K562 (cell line): ENCODE results near the gene LBX1. TPM values are rescaled to one million over a fixed set of nuclear protein-coding genes. Genes with fewer than 3 reads are reported as not detected.
"Not testable (repeated sequence)": the region's sequence is repeated elsewhere in the genome, so short reads cannot be mapped to it uniquely, and the experiment has no call there.

Experiments
- ATAC-seq: fragments of 200-7000 bp; cut with Tn5 transposase; 3 replicates; pipeline ENCODE4 v1.9.1; 2020; ENCODE audit warnings: moderate library complexity
- BruUV-seq: library from RNA; stranded (reverse); fragments of 400-500 nt; replicated peaks from 2 replicates; lab custom pipeline; 2021; lab: Mats Ljungman, UMichigan
- CTCF ChIA-PET: fragments of 300-600 bp; formaldehyde crosslinking; extraction: SDS; loops from one replicate; lab custom pipeline; 2021; ENCODE audit warnings: low intra/inter-chr PET ratio; lab: Yijun Ruan, JAX
- POLR2A ChIA-PET: fragments of 300-600, 350-650 bp; sonication (Branson Sonifier 250); formaldehyde crosslinking; extraction: SDS; loops from one replicate; lab custom pipeline; 2021; ENCODE audit warnings: antibody characterized with exemption, inconsistent platforms; lab: Yijun Ruan, JAX
- DNase-seq, 4 experiments: peaks; one replicate each; pipeline versions ENCODE4 v3.0.0 to v3.0.0-alpha.2; 2011 to 2018; ENCODE audit warnings: low spot score in 3 of 4, mixed read lengths in 3 of 4; ENCODE audit errors: extremely low read depth in 1 of 4
- FAIRE-seq: peaks from 2 replicates; lab custom pipeline; 2011; peaks lifted over from hg19 to GRCh38; lab: Jason Lieb, UNC
- H2AFZ ChIP-seq: 2 replicates; pipeline ENCODE4 v1.6.0; 2011; ENCODE audit warnings: low read depth, low read length, control low read depth, inconsistent platforms
- H3K27ac ChIP-seq: fragments of 200-600 bp; 3 replicates; pipeline ENCODE4 v1.8.0; 2011; ENCODE audit warnings: low read depth, mild to moderate bottlenecking, control low read depth, inconsistent platforms, low read length, moderate library complexity, mixed read lengths; ENCODE audit errors: extremely low read depth
- H3K27me3 ChIP-seq, 2 experiments: fragments of 300-600 bp in 1 of 2; 2 replicates in 1 of 2; 3 replicates in 1 of 2; pipeline versions ENCODE4 v1.6.0 to v1.8.0; 2011; ENCODE audit warnings: inconsistent platforms in 2 of 2, low read length in 2 of 2, mild to moderate bottlenecking in 1 of 2, mixed read lengths in 1 of 2, moderate library complexity in 1 of 2; ENCODE audit not compliant: control insufficient read depth in 2 of 2, insufficient read depth in 2 of 2
- H3K36me3 ChIP-seq: fragments of 300-600 bp; 3 replicates; pipeline ENCODE4 v1.8.0; 2011; ENCODE audit warnings: mild to moderate bottlenecking, low read length, inconsistent platforms; ENCODE audit not compliant: control insufficient read depth, insufficient read depth
- H3K4me1 ChIP-seq, 2 experiments: fragments of 200-600 bp in 1 of 2; replicated peaks in 1 of 2; 2 replicates in 1 of 2; 3 replicates in 1 of 2; pipeline versions ENCODE4 v1.5.1 to v1.8.0; 2011; ENCODE audit warnings: inconsistent platforms in 2 of 2, low read length in 2 of 2, mild to moderate bottlenecking in 1 of 2, mixed read lengths in 1 of 2, moderate library complexity in 1 of 2; ENCODE audit not compliant: control insufficient read depth in 2 of 2, insufficient read depth in 2 of 2
- H3K4me2 ChIP-seq: 2 replicates; pipeline ENCODE4 v1.6.1; 2011; ENCODE audit warnings: low read length, control low read depth, inconsistent platforms, mixed read lengths; ENCODE audit not compliant: insufficient read depth
- H3K4me3 ChIP-seq: fragments of 200-600 bp; sonication (generic), shearing (Covaris generic); 2 replicates; pipeline ENCODE4 v1.5.1; 2016; ENCODE audit warnings: control low read depth, inconsistent platforms
- H3K79me2 ChIP-seq: fragments of 200-600 bp; 3 replicates; pipeline ENCODE4 v1.8.0; 2011; ENCODE audit warnings: low read length, inconsistent platforms; ENCODE audit not compliant: control insufficient read depth, insufficient read depth
- H3K9ac ChIP-seq, 2 experiments: 2 replicates each; pipeline versions ENCODE4 v1.6.0 to v1.6.1; 2011; ENCODE audit warnings: low read depth in 2 of 2, low read length in 2 of 2, control low read depth in 1 of 2, inconsistent platforms in 1 of 2, mild to moderate bottlenecking in 1 of 2, mixed read lengths in 1 of 2; ENCODE audit not compliant: insufficient read depth in 1 of 2
- H3K9me1 ChIP-seq: one replicate; pipeline ENCODE4 v1.6.0; 2011; ENCODE audit warnings: inconsistent platforms, mild to moderate bottlenecking, low read length, moderate library complexity; ENCODE audit not compliant: control insufficient read depth, insufficient read depth
- H3K9me3 ChIP-seq: replicated peaks from 2 replicates; pipeline ENCODE4 v1.5.1; 2011; ENCODE audit warnings: low read depth, low read length, inconsistent platforms; ENCODE audit not compliant: control insufficient read depth, insufficient read depth
- H4K20me1 ChIP-seq: replicated peaks from 2 replicates; pipeline ENCODE4 v1.6.1; 2011; ENCODE audit warnings: low read length, inconsistent platforms, mixed read lengths; ENCODE audit not compliant: control insufficient read depth, insufficient read depth
- FOS ChIP-seq: IDR thresholded peaks from 3 replicates; pipeline ENCODE4 v1.6.1; 2011; ENCODE audit not compliant: insufficient read length; ENCODE audit errors: extremely low read depth
- KAT2B ChIP-seq: IDR thresholded peaks from one replicate; pipeline ENCODE4 v1.6.1; 2012; ENCODE audit warnings: low read depth, mild to moderate bottlenecking, control low read depth, inconsistent platforms, low read length, moderate library complexity
- NFIC ChIP-seq: fragments of 450-650 bp; IDR thresholded peaks from 2 replicates; pipeline ENCODE4 v1.6.1; 2017; ENCODE audit warnings: mild to moderate bottlenecking, inconsistent platforms
- OTX1 ChIP-seq: fragments of 450-650 bp; formaldehyde crosslinking; IDR thresholded peaks from 2 replicates; pipeline ENCODE4 v1.4.0; 2022; ENCODE audit warnings: mild to moderate bottlenecking
- SNIP1 ChIP-seq: fragments of 450-650 bp; IDR thresholded peaks from 2 replicates; pipeline ENCODE4 v1.7.1; 2017; ENCODE audit warnings: low read depth, mild to moderate bottlenecking
- ZNF124 ChIP-seq: sonication (generic); formaldehyde crosslinking; IDR thresholded peaks from 2 replicates; pipeline ENCODE4 v1.8.1; 2022; ENCODE audit warnings: missing genetic modification reagents
- ZNF146 ChIP-seq: IDR thresholded peaks from one replicate; pipeline ENCODE4 v1.6.1; 2018; ENCODE audit warnings: missing compliant biosample characterization; ENCODE audit not compliant: unreplicated experiment
- WGBS: fragments of 100-300 bp; shearing (Covaris generic); methylation state at CpG from one replicate; pipeline ENCODE4 v1.1.6; 2016; ENCODE audit warnings: low coverage, mixed read lengths; ENCODE audit not compliant: insufficient coverage; ENCODE audit errors: missing lambda C conversion rate; 5-methylcytosine and 5-hydroxymethylcytosine counted together
- in situ Hi-C: fragments of 300-500 bp; cut with MboI; formaldehyde crosslinking; loops from 4 replicates; pipeline ENCODE4 v1.15.0; 2018; ENCODE audit warnings: inconsistent platforms, mixed read lengths
- intact Hi-C: fragments of 100-400 bp; cut with micrococcal nuclease; formaldehyde crosslinking; loops from 2 replicates; pipeline ENCODE4 v1.14.2; 2022
- polyA plus RNA-seq, 8 experiments: library from polyadenylated mRNA; depleted of rRNA in 4 of 8; stranded (reverse) in 5 of 8; unstranded in 3 of 8; fragments of >200 nt; fragmentation: Nextera tagmentation in 2 of 8; fragmentation: Illumina TruSeq in 1 of 8; extraction: Ambion mirVana in 2 of 8; extraction: Trizol in 1 of 8; gene quantifications; 2 replicates each; pipeline versions ENCODE4 v1.2.1 to v1.2.3, GENCODE V29; 2011 to 2014; ENCODE audit warnings: inconsistent platforms in 1 of 8, missing spikeins in 1 of 8
- total RNA-seq, 7 experiments: library from RNA; depleted of rRNA in 6 of 7; stranded (reverse); fragments of >200 nt in 6 of 7; fragmentation: Illumina TruSeq in 2 of 7; extraction: Trizol in 2 of 7; gene quantifications; 2 replicates each; pipeline versions ENCODE4 v1.2.1 to v1.2.3, GENCODE V29; 2011 to 2021; ENCODE audit warnings: low replicate concordance in 1 of 7
- TF ChIP-seq, protein P1 (sequence below): IDR thresholded peaks from 3 replicates; pipeline ENCODE4 v1.6.1; 2011; ENCODE audit warnings: borderline replicate concordance, mild to moderate bottlenecking, moderate library complexity; ENCODE audit not compliant: insufficient read length; ENCODE audit errors: extremely low read depth

LBX1 gene
- total and polyA plus RNA-seq, 9 of the 15 experiments (the other 6 are each of a cell fraction or from before 2014, with no cell fraction given) = not detected

DNA sequence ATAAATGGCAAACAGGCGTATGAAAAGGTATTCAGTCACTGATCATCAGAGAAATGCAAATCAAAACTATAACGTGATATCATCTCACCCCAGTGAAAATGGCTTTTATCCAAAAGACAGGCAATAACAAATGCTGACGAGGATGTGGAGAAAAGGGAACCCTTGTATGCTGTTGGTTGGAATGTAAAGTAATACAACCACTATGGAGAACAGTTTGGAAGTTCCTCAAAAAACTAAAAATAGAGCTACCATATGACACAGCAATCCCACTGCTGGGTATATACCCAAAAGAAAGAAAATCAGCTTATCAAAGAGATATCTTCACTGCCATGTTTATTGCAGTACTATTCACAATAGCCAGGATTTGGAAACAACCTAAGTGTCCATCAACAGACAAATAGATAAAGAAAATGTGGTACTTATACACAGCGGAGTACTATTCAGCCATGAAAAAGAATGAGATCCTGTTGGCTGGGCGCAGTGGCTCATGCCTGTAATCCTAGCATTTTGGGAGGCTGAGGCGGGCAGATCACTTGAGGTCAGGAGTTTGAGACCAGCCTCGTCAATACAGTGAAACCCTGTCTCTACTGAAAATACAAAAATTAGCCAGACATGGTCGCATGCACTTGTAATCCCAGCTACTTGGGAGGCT is 30.8 kb downstream of the LBX1 start:
- TF ChIP-seq ZNF146 (CRISPR knock-in tag) = peak; percentile 33
- WGBS = 8% methylated on average over 7 of the region's 8 CpGs
- H3K36me3 ChIP-seq, H3K79me2 ChIP-seq, CTCF ChIA-PET, intact Hi-C loops, H3K27ac ChIP-seq, FAIRE-seq, DNase-seq, H3K4me1 ChIP-seq, H2AFZ ChIP-seq, H3K9me1 ChIP-seq, H3K4me2 ChIP-seq, H3K9ac ChIP-seq, H3K4me3 ChIP-seq, H4K20me1 ChIP-seq, BruUV-seq, ATAC-seq, in situ Hi-C loops, H3K9me3 ChIP-seq: not testable (repeated sequence)
- peaks cover 8 to 36% of the 10 kb centered on the region in 2 experiments; a peak in 4 of 5 replicates for H3K27me3 ChIP-seq
- POLR2A ChIA-PET = interaction anchor here (0.6 kb wide), 1 partner anchor 65 kb away, joined by 3 read pairs; no protein-coding TSS in a partner anchor

DNA sequence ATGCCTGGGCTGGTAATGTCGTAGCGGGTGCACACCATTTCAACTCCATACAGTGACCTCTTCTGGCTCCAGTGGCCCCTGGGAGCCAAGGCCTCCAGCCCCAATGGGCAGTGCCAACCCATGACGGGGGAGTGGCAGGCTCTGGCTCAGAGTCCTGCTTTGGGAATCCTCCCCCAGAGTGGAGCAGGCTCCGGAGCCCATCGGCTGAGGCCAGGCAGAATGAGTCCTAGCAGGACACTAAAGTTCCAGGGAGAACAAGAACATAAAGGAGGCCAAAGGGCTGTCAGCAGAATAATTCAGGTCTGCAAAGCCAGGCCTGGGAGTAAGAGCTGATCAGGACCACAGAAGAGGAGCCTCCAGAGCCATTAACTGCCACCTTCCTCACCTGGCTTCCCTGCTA is 33.3 kb downstream of the LBX1 start:
- Histone ChIP-seq H3K4me2 (no peak overlapping the region), H2AFZ (no peak overlapping the region), H4K20me1 (no peaks in the 10 kb centered on the region), H3K27me3 (peaks cover 8 to 51% of the 10 kb centered on the region in 2 experiments; a peak in 4 of 5 replicates), H3K9me3 (no peaks in the 10 kb centered on the region), H3K9ac (no peak overlapping the region), H3K27ac (no peak overlapping the region), H3K9me1 (peaks cover 3% of the 10 kb centered on the region), H3K36me3 (no peaks in the 10 kb centered on the region), H3K4me1 (no peaks in the 10 kb centered on the region), H3K4me3 (no peak overlapping the region), H3K79me2 (no peaks in the 10 kb centered on the region)
- 0% methylated on average over 5 of the region's 5 CpGs for WGBS
- FAIRE-seq (no peak), DNase-seq (no peak), ATAC-seq (no peak)
- ChIA-PET CTCF (no interaction called here), POLR2A (interaction anchor here (0.6 kb wide), 1 partner anchor 56 kb away, joined by 5 read pairs; no protein-coding TSS in a partner anchor)
- in situ Hi-C loops (no loop called here), intact Hi-C loops (no loop called here)
- no TSS peak for BruUV-seq
- no peak for TF ChIP-seq ZNF124 (CRISPR knock-in tag)
- TF ChIP-seq, protein P1, sequence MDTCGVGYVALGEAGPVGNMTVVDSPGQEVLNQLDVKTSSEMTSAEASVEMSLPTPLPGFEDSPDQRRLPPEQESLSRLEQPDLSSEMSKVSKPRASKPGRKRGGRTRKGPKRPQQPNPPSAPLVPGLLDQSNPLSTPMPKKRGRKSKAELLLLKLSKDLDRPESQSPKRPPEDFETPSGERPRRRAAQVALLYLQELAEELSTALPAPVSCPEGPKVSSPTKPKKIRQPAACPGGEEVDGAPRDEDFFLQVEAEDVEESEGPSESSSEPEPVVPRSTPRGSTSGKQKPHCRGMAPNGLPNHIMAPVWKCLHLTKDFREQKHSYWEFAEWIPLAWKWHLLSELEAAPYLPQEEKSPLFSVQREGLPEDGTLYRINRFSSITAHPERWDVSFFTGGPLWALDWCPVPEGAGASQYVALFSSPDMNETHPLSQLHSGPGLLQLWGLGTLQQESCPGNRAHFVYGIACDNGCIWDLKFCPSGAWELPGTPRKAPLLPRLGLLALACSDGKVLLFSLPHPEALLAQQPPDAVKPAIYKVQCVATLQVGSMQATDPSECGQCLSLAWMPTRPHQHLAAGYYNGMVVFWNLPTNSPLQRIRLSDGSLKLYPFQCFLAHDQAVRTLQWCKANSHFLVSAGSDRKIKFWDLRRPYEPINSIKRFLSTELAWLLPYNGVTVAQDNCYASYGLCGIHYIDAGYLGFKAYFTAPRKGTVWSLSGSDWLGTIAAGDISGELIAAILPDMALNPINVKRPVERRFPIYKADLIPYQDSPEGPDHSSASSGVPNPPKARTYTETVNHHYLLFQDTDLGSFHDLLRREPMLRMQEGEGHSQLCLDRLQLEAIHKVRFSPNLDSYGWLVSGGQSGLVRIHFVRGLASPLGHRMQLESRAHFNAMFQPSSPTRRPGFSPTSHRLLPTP = no peak
- no peak for TF ChIP-seq KAT2B
- TF ChIP-seq SNIP1 = no peak
- no peak for TF ChIP-seq NFIC
- TF ChIP-seq OTX1 (CRISPR knock-in tag) = no peak
- no peak for TF ChIP-seq FOS
